ENCODE data around the gene NEU3.

- no peak for TF ChIP-seq GATA3 (IDR thresholded peaks at IDR 0.05; ENCODE audit: low read depth, low read length)
- no peak for TF ChIP-seq GATA2 (IDR thresholded peaks at IDR 0.05; ENCODE audit: low read depth, low read length)
Measured at GRCh38 chr11:75028724-75029123, 40.0 kb downstream of the NEU3 start.
